OCI-LY1 (cell line): ENCODE measurements around the gene PCSK4.

ENCODE experiments used
- CTCF ChIP-seq: fragments of 200-600 bp; sonication (generic), shearing (Covaris generic); IDR thresholded peaks from 2 replicates; pipeline ENCODE4 v1.5.1; 2017; ENCODE audit warnings: mild to moderate bottlenecking, antibody characterized with exemption, low read length, moderate library complexity, mixed read lengths
- EZH2 ChIP-seq: fragments of 200-600 bp; sonication (generic), shearing (Covaris generic); IDR thresholded peaks from 2 replicates; pipeline ENCODE4 v1.8.0; 2017; ENCODE audit warnings: borderline replicate concordance, mixed run types, mild to moderate bottlenecking, antibody characterized with exemption, low read length, moderate library complexity, mixed read lengths

GRCh38 chr19:1435378-1435989, 54.7 kb downstream of the PCSK4 start:
- TF ChIP-seq EZH2 = no peak
- no peak for TF ChIP-seq CTCF
